Transverse colon (tissue), 4 donors: Measurements from ENCODE around the gene CPVL.

Experiments used
- EP300 ChIP-seq: sonication (generic); formaldehyde crosslinking; IDR thresholded peaks from one replicate; pipeline ENCODE4 v1.6.1; 2017; ENCODE audit warnings: antibody characterized with exemption, low read depth
- POLR2A ChIP-seq: fragments of 450-650 bp; IDR thresholded peaks from one replicate; pipeline ENCODE4 v1.6.1; 2016; ENCODE audit warnings: antibody characterized with exemption, mild to moderate bottlenecking, moderate library complexity
- POLR2AphosphoS5 ChIP-seq, 3 donors: sonication (generic); formaldehyde crosslinking; IDR thresholded peaks; one replicate each; pipeline ENCODE4 v1.6.1; 2016; ENCODE audit warnings: antibody characterized with exemption in 3 of 3
- TF ChIP-seq, protein P1 (sequence below), 5 experiments: fragments of 200-600 bp in 3 of 5; fragments of 450-650 bp in 2 of 5; sonication (generic) in 3 of 5; IDR thresholded peaks; 1 replicate in 2 of 5; 2 replicates in 3 of 5; pipeline ENCODE4 v1.5.1; 2016 to 2017; ENCODE audit warnings: antibody characterized with exemption in 5 of 5, inconsistent platforms in 3 of 5, mild to moderate bottlenecking in 2 of 5, moderate library complexity in 1 of 5

DNA sequence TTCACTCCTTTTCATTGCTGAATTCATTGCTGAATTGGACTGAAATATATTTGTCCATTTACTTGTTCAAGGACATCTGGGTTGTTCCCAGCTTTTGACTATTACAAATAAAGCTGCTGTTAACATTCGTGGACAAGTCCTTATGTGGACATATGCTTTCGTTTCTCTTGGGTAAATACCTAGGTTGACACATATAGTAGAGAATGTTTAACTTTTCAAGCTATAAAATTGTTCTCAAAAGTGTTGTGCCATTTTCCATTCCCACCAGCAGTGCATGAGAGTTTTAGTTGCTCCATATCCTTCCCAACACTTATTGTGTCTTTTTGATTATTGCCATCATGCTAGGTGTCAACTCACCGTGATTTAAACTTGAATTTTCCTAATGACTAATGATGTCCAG, 17.5 kb upstream of the CPVL start:
- TF ChIP-seq POLR2A (no peak), POLR2AphosphoS5 (IDR thresholded peaks at IDR 0.05) (no peak), EP300 (no peak)
- TF ChIP-seq, protein P1, sequence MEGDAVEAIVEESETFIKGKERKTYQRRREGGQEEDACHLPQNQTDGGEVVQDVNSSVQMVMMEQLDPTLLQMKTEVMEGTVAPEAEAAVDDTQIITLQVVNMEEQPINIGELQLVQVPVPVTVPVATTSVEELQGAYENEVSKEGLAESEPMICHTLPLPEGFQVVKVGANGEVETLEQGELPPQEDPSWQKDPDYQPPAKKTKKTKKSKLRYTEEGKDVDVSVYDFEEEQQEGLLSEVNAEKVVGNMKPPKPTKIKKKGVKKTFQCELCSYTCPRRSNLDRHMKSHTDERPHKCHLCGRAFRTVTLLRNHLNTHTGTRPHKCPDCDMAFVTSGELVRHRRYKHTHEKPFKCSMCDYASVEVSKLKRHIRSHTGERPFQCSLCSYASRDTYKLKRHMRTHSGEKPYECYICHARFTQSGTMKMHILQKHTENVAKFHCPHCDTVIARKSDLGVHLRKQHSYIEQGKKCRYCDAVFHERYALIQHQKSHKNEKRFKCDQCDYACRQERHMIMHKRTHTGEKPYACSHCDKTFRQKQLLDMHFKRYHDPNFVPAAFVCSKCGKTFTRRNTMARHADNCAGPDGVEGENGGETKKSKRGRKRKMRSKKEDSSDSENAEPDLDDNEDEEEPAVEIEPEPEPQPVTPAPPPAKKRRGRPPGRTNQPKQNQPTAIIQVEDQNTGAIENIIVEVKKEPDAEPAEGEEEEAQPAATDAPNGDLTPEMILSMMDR (IDR thresholded peaks at IDR 0.05) = no peak
